Suprapubic skin (tissue), 4 donors: Measurements from ENCODE around the gene ZNF683. TPM values are rescaled to one million over a fixed set of nuclear protein-coding genes. Genes with fewer than 3 reads are reported as not detected.

ENCODE experiments used
- DNase-seq, 2 donors: peaks; one replicate each; pipeline ENCODE4 v3.0.0-alpha.2; 2019; ENCODE audit warnings: low spot score in 2 of 2
- H3K27ac ChIP-seq: fragments of 200-600 bp; sonication (generic); one replicate; pipeline ENCODE4 v1.5.1; 2019
- H3K27me3 ChIP-seq: fragments of 200-600 bp; sonication (generic); one replicate; pipeline ENCODE4 v1.5.1; 2019
- H3K36me3 ChIP-seq: fragments of 200-600 bp; sonication (generic); one replicate; pipeline ENCODE4 v1.5.1; 2019
- H3K4me1 ChIP-seq: fragments of 200-600 bp; sonication (generic); one replicate; pipeline ENCODE4 v1.5.1; 2019
- H3K4me3 ChIP-seq: fragments of 200-600 bp; sonication (generic); one replicate; pipeline ENCODE4 v1.5.1; 2019; ENCODE audit warnings: mild to moderate bottlenecking
- H3K9me3 ChIP-seq: fragments of 200-600 bp; sonication (generic); one replicate; pipeline ENCODE4 v1.5.1; 2019
- EP300 ChIP-seq: sonication (generic); formaldehyde crosslinking; IDR thresholded peaks from one replicate; pipeline ENCODE4 v1.6.1; 2017; ENCODE audit warnings: antibody characterized with exemption
- POLR2A ChIP-seq, 2 donors: fragments of 450-650 bp; IDR thresholded peaks; one replicate each; pipeline ENCODE4 v1.6.1; 2017; ENCODE audit warnings: antibody characterized with exemption in 2 of 2, mild to moderate bottlenecking in 2 of 2, moderate library complexity in 2 of 2
- POLR2AphosphoS5 ChIP-seq, 3 donors: sonication (generic); formaldehyde crosslinking; IDR thresholded peaks; one replicate each; pipeline ENCODE4 v1.6.1; 2017; ENCODE audit warnings: antibody characterized with exemption in 3 of 3
- WGBS: methylation state at CpG from one replicate; pipeline ENCODE4 v1.1.5; 2018; 5-methylcytosine and 5-hydroxymethylcytosine counted together
- total RNA-seq, 4 donors: library from RNA; depleted of rRNA; stranded (reverse); fragments of >200 nt; gene quantifications; one replicate each; pipeline ENCODE4 v1.1.0, GENCODE V29; 2016
- TF ChIP-seq, protein P1 (sequence below), 2 donors: fragments of 200-600 bp in 1 of 2; fragments of 450-650 bp in 1 of 2; sonication (generic) in 1 of 2; IDR thresholded peaks; one replicate each; pipeline ENCODE4 v1.5.1; 2016 to 2019; ENCODE audit warnings: antibody characterized with exemption in 2 of 2, mild to moderate bottlenecking in 1 of 2, moderate library complexity in 1 of 2

ZNF683 gene
- total RNA-seq, 4 donors from 2014 or later = not detected

DNA sequence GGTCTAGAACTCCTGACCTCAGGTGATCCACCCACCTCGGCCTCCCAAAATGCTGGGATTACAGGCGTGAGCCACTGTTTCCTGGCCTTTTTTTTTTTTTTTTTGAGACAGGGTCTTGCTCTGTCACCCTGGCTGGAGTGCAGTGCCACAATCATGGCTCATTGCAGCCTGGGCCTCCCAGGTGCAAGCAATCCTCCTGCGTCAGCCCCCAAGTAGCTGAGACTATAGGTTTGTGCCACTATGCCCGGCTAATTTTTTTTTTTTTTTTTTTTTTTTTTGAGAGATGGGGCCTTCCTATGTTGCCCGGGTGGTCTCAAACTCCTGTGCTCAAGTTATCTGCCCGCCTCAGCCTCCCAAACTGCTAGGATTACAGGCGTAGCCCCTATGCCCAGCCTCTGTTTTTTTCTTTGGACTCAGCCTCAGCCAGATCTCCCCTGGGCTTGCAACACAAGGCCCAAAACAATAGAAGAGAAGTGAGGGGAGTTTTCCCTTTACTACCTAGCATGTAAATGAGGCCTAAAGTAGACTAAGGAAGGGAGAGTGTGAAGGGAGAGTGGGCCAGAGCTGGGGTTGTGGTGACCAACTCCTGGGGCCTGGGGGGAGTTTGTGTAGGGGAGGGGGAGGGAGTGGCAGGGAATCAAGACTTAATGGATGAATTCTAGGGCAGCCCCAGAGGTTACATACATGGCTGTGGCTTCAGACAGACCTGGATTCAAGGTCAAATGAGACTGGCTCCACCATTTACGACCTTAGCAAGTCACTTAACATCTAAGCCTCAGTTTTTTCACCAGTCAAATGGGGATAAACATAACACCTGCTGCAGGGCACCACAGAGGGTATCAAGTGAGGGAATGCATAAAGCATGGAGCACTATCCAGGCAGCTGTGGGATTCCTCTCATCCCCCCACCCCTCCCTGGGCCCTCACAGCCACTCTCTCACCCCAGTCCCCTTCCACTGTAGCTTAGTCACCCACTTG lies 56.4 kb downstream of the ZNF683 start:
- Histone ChIP-seq H3K36me3 (no peaks in the 10 kb centered on the region), H3K27ac (no peak overlapping the region), H3K4me1 (peaks cover 9% of the 10 kb centered on the region), H3K27me3 (no peaks in the 10 kb centered on the region), H3K9me3 (no peaks in the 10 kb centered on the region), H3K4me3 (no peak overlapping the region)
- WGBS = 94% methylated on average over 8 of the region's 8 CpGs
- DNase-seq = no peak
- TF ChIP-seq, protein P1, sequence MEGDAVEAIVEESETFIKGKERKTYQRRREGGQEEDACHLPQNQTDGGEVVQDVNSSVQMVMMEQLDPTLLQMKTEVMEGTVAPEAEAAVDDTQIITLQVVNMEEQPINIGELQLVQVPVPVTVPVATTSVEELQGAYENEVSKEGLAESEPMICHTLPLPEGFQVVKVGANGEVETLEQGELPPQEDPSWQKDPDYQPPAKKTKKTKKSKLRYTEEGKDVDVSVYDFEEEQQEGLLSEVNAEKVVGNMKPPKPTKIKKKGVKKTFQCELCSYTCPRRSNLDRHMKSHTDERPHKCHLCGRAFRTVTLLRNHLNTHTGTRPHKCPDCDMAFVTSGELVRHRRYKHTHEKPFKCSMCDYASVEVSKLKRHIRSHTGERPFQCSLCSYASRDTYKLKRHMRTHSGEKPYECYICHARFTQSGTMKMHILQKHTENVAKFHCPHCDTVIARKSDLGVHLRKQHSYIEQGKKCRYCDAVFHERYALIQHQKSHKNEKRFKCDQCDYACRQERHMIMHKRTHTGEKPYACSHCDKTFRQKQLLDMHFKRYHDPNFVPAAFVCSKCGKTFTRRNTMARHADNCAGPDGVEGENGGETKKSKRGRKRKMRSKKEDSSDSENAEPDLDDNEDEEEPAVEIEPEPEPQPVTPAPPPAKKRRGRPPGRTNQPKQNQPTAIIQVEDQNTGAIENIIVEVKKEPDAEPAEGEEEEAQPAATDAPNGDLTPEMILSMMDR (IDR thresholded peaks at IDR 0.05) = no peak
- no peak for TF ChIP-seq POLR2A (IDR thresholded peaks at IDR 0.05)

- Histone ChIP-seq H3K36me3 (no peaks in the 10 kb centered on the region), H3K4me3 (no peak overlapping the region), H3K27ac (no peak overlapping the region), H3K27me3 (no peaks in the 10 kb centered on the region), H3K9me3 (no peaks in the 10 kb centered on the region), H3K4me1 (peaks cover 3% of the 10 kb centered on the region)
- TF ChIP-seq POLR2A (IDR thresholded peaks at IDR 0.05) = no peak
- TF ChIP-seq, protein P1 (IDR thresholded peaks at IDR 0.05) = no peak
- no peak for TF ChIP-seq POLR2AphosphoS5 (IDR thresholded peaks at IDR 0.05)
- TF ChIP-seq EP300 = no peak
- 86% methylated on average over 5 of the region's 5 CpGs for WGBS
- no peak for DNase-seq
Measured at GRCh38 chr1:26314501-26314900, 58.0 kb downstream of the ZNF683 start.

Other genes with a start within 250 kb of the ZNF683 start
- gene FAM110D, start 213.7 kb downstream of the ZNF683 start, total RNA-seq = 1 to 10 TPM; 2.4 to 3.6 (median 2.7) TPM
- not detected for gene C1orf232, start 203.8 kb downstream of the ZNF683 start, total RNA-seq
- 10 to 100 TPM; 15.3 to 53.4 (median 28.3) TPM for gene ZNF593, start 202.8 kb downstream of the ZNF683 start, total RNA-seq
- not detected for gene ZNF593OS, start 200.9 kb downstream of the ZNF683 start, total RNA-seq
- 10 to 100 TPM; 45.6 to 91.2 (median 53.7) TPM for gene CNKSR1, start 195.3 kb downstream of the ZNF683 start, total RNA-seq
- gene CATSPER4, start 182.1 kb downstream of the ZNF683 start, total RNA-seq = not detected
- gene CEP85, start 138.6 kb downstream of the ZNF683 start, total RNA-seq = 10 to 100 TPM; 18.2 to 27.8 (median 18.7) TPM
- gene SH3BGRL3, start 92.7 kb downstream of the ZNF683 start, total RNA-seq = 100 to 1,000 TPM in 1 of 4 donors, 10 to 100 TPM in 3; 53.5 to 104 (median 92.8) TPM
- gene UBXN11, start 66.1 kb downstream of the ZNF683 start, total RNA-seq = 10 to 100 TPM in 2 of 4 donors, 1 to 10 TPM in 2; 3.2 to 19.1 (median 9.1) TPM
- 10 to 100 TPM in 1 of 4 donors, 1 to 10 TPM in 3; 2.3 to 11.4 (median 9.9) TPM for gene CD52, start 54.8 kb downstream of the ZNF683 start, total RNA-seq
- gene CRYBG2, start 18.6 kb downstream of the ZNF683 start, total RNA-seq = 10 to 100 TPM; 47.8 to 96.9 (median 62.8) TPM
- gene LIN28A, start 38.1 kb upstream of the ZNF683 start, total RNA-seq = not detected
- 10 to 100 TPM; 35.6 to 55.8 (median 45.3) TPM for gene DHDDS, start 59.6 kb upstream of the ZNF683 start, total RNA-seq
- 100 to 1,000 TPM; 101 to 194 (median 146) TPM for gene HMGN2, start 99.7 kb upstream of the ZNF683 start, total RNA-seq
- gene RPS6KA1, start 157.0 kb upstream of the ZNF683 start, total RNA-seq = 10 to 100 TPM; 37.8 to 50.9 (median 43.7) TPM